ENCODE data around the gene SEC24D. TPM values are rescaled to one million over a fixed set of nuclear protein-coding genes. Genes with fewer than 3 reads are reported as not detected.
"Not testable (repeated sequence)": the region's sequence is repeated elsewhere in the genome, so short reads cannot be mapped to it uniquely, and the experiment has no call there.

Gene SEC24D
- total RNA-seq, 1 experiment from 2014 or later, result 28.4 TPM

- peaks cover 14% of the 10 kb centered on the region for H3K36me3 Mint-ChIP-seq (ENCODE audit: insufficient read depth, unreplicated experiment)
- CTCF ChIA-PET, result no interaction called here
- no peaks in the 10 kb centered on the region for H3K27me3 Mint-ChIP-seq (ENCODE audit: unreplicated experiment)
- DNase-seq, result no peak
- H3K4me3 Mint-ChIP-seq (ENCODE audit: low read depth, unreplicated experiment), result no peak overlapping the region
- no peaks in the 10 kb centered on the region for H3K4me1 Mint-ChIP-seq (ENCODE audit: low read depth, unreplicated experiment)
- intact Hi-C loops (cut with micrococcal nuclease; ENCODE audit: unreplicated experiment), result no loop called here
- no peak overlapping the region for H3K27ac Mint-ChIP-seq (ENCODE audit: unreplicated experiment)
- H3K9me3 Mint-ChIP-seq (ENCODE audit: low read depth, unreplicated experiment), result no peaks in the 10 kb centered on the region
- no TSS peak for BruUV-seq (replicated peaks)
- no peak for TF ChIP-seq CTCF (IDR thresholded peaks at IDR 0.05; ENCODE audit: unreplicated experiment)
These were observed 33.9 kb downstream of the SEC24D start for GRCh38 chr4:118801895-118802575.

GRCh38 chr4:118799231-118799942, 36.5 kb downstream of the SEC24D start:
- intact Hi-C loops (cut with micrococcal nuclease; ENCODE audit: unreplicated experiment), result no loop called here
- Mint-ChIP-seq H3K27me3 (ENCODE audit: unreplicated experiment) (no peaks in the 10 kb centered on the region), H3K4me1 (ENCODE audit: low read depth, unreplicated experiment) (no peaks in the 10 kb centered on the region), H3K27ac (ENCODE audit: unreplicated experiment) (no peak overlapping the region), H3K9me3 (ENCODE audit: low read depth, unreplicated experiment) (no peaks in the 10 kb centered on the region), H3K4me3 (ENCODE audit: low read depth, unreplicated experiment) (no peak overlapping the region), H3K36me3 (ENCODE audit: insufficient read depth, unreplicated experiment) (peaks cover 17% of the 10 kb centered on the region)
- TF ChIP-seq CTCF (IDR thresholded peaks at IDR 0.05; ENCODE audit: unreplicated experiment), result no peak
- no peak for DNase-seq
- BruUV-seq (replicated peaks), result no TSS peak
- CTCF ChIA-PET, result no interaction called here

GRCh38 chr4:118798658-118799057, 37.3 kb downstream of the SEC24D start:
- Mint-ChIP-seq H3K4me3 (ENCODE audit: low read depth, unreplicated experiment) (no peak overlapping the region), H3K4me1 (ENCODE audit: low read depth, unreplicated experiment) (no peaks in the 10 kb centered on the region), H3K9me3 (ENCODE audit: low read depth, unreplicated experiment) (no peaks in the 10 kb centered on the region), H3K27me3 (ENCODE audit: unreplicated experiment) (no peaks in the 10 kb centered on the region), H3K36me3 (ENCODE audit: insufficient read depth, unreplicated experiment) (peaks cover 12% of the 10 kb centered on the region), H3K27ac (ENCODE audit: unreplicated experiment) (no peak overlapping the region)
- intact Hi-C loops (cut with micrococcal nuclease; ENCODE audit: unreplicated experiment), result no loop called here
- DNase-seq, result no peak
- CTCF ChIA-PET, result no interaction called here
- no peak for TF ChIP-seq CTCF (IDR thresholded peaks at IDR 0.05; ENCODE audit: unreplicated experiment)
- BruUV-seq (replicated peaks), result no TSS peak

- no peaks in the 10 kb centered on the region for H3K4me1 Mint-ChIP-seq (ENCODE audit: low read depth, unreplicated experiment)
- peaks cover 12% of the 10 kb centered on the region for H3K36me3 Mint-ChIP-seq (ENCODE audit: insufficient read depth, unreplicated experiment)
- no TSS peak for BruUV-seq (replicated peaks)
- no peak overlapping the region for H3K27ac Mint-ChIP-seq (ENCODE audit: unreplicated experiment)
- intact Hi-C loops (cut with micrococcal nuclease; ENCODE audit: unreplicated experiment), result no loop called here
- no peak for TF ChIP-seq CTCF (IDR thresholded peaks at IDR 0.05; ENCODE audit: unreplicated experiment)
- CTCF ChIA-PET, result no interaction called here
- DNase-seq, result no peak
- H3K27me3 Mint-ChIP-seq (ENCODE audit: unreplicated experiment), result no peaks in the 10 kb centered on the region
- H3K9me3 Mint-ChIP-seq (ENCODE audit: low read depth, unreplicated experiment), result no peaks in the 10 kb centered on the region
- H3K4me3 Mint-ChIP-seq (ENCODE audit: low read depth, unreplicated experiment), result no peak overlapping the region
These were observed 38.3 kb downstream of the SEC24D start for GRCh38 chr4:118797558-118798142.

- H3K27ac Mint-ChIP-seq (ENCODE audit: unreplicated experiment); intact Hi-C loops (cut with micrococcal nuclease; ENCODE audit: unreplicated experiment); BruUV-seq (replicated peaks); H3K4me3 Mint-ChIP-seq (ENCODE audit: low read depth, unreplicated experiment); H3K27me3 Mint-ChIP-seq (ENCODE audit: unreplicated experiment); DNase-seq; H3K4me1 Mint-ChIP-seq (ENCODE audit: low read depth, unreplicated experiment); CTCF ChIA-PET; H3K36me3 Mint-ChIP-seq (ENCODE audit: insufficient read depth, unreplicated experiment); H3K9me3 Mint-ChIP-seq (ENCODE audit: low read depth, unreplicated experiment): not testable (repeated sequence)
These were observed 44.1 kb downstream of the SEC24D start for GRCh38 chr4:118791690-118792446.

All from Calu3 (cell line).